Naive thymus-derived CD4-positive, alpha-beta T cell (primary cell): ENCODE data around the gene PI4KA. TPM values are rescaled to one million over a fixed set of nuclear protein-coding genes. Genes with fewer than 3 reads are reported as not detected.

Experiments
- ATAC-seq: fragments of 150-1000 bp; cut with Tn5 transposase; 2 replicates; pipeline ENCODE4 v1.10.0; 2021; ENCODE audit warnings: mild to moderate bottlenecking, moderate library complexity
- CTCF ChIA-PET: fragments of 350-600 bp; sonication (Branson Sonifier 250); formaldehyde crosslinking; loops from one replicate; lab custom pipeline; 2021; ENCODE audit warnings: antibody characterized with exemption; lab: Charles Lee
- POLR2A ChIA-PET: fragments of 350-600 bp; sonication (Branson Sonifier 250); formaldehyde crosslinking; loops from one replicate; lab custom pipeline; 2021; ENCODE audit warnings: antibody characterized with exemption, inconsistent platforms; lab: Charles Lee
- DNase-seq, 9 donors: peaks; one replicate each; pipeline versions ENCODE4 v3.0.0 to v3.0.0-alpha.2; 2020 to 2022; ENCODE audit warnings: mixed read lengths in 1 of 9
- H3K27ac ChIP-seq: one replicate; pipeline ENCODE4 v1.7.0; 2013; ENCODE audit warnings: mild to moderate bottlenecking, low read depth, low read length, moderate library complexity
- H3K27me3 ChIP-seq, 2 donors: one replicate each; pipeline ENCODE4 v1.7.0; 2013; ENCODE audit warnings: low read length in 2 of 2, mild to moderate bottlenecking in 2 of 2, moderate library complexity in 2 of 2; ENCODE audit not compliant: control insufficient read depth in 2 of 2, insufficient read depth in 2 of 2
- H3K36me3 ChIP-seq, 3 experiments: 1 replicate in 2 of 3; 2 replicates in 1 of 3; pipeline ENCODE4 v1.7.0; 2013; ENCODE audit warnings: low read length in 3 of 3, mild to moderate bottlenecking in 3 of 3, moderate library complexity in 1 of 3; ENCODE audit not compliant: insufficient read depth in 3 of 3, control insufficient read depth in 2 of 3
- H3K4me1 ChIP-seq, 2 donors: one replicate each; pipeline ENCODE4 v1.7.0; 2013; ENCODE audit warnings: low read length in 2 of 2, mild to moderate bottlenecking in 2 of 2, moderate library complexity in 1 of 2; ENCODE audit not compliant: control insufficient read depth in 2 of 2, insufficient read depth in 2 of 2
- H3K4me3 ChIP-seq: 2 replicates; pipeline ENCODE4 v1.7.0; 2013; ENCODE audit warnings: mild to moderate bottlenecking, low read length
- H3K9me3 ChIP-seq, 3 experiments: 1 replicate in 2 of 3; 2 replicates in 1 of 3; pipeline ENCODE4 v1.7.0; 2013; ENCODE audit warnings: low read length in 3 of 3; ENCODE audit not compliant: control insufficient read depth in 2 of 3
- H3K27ac Mint-ChIP-seq, 9 donors: one replicate each; pipeline ENCODE4 v1.8.0; 2020 to 2022; ENCODE audit warnings: mixed read lengths in 9 of 9, mild to moderate bottlenecking in 8 of 9, moderate library complexity in 5 of 9, inconsistent platforms in 2 of 9
- H3K27me3 Mint-ChIP-seq, 5 donors: one replicate each; pipeline ENCODE4 v1.8.0; 2021 to 2022; ENCODE audit warnings: mixed read lengths in 5 of 5, mild to moderate bottlenecking in 1 of 5
- H3K36me3 Mint-ChIP-seq, 5 donors: one replicate each; pipeline ENCODE4 v1.8.0; 2020 to 2022; ENCODE audit warnings: mixed read lengths in 5 of 5, mild to moderate bottlenecking in 3 of 5, inconsistent platforms in 1 of 5
- H3K4me1 Mint-ChIP-seq, 7 donors: one replicate each; pipeline ENCODE4 v1.8.0; 2020 to 2022; ENCODE audit warnings: mixed read lengths in 7 of 7, mild to moderate bottlenecking in 3 of 7, inconsistent platforms in 1 of 7
- H3K4me3 Mint-ChIP-seq, 10 donors: one replicate each; pipeline ENCODE4 v1.8.0; 2020 to 2022; ENCODE audit warnings: mild to moderate bottlenecking in 10 of 10, mixed read lengths in 10 of 10, moderate library complexity in 6 of 10, inconsistent platforms in 2 of 10
- H3K9me3 Mint-ChIP-seq, 11 donors: one replicate each; pipeline ENCODE4 v1.8.0; 2020 to 2022; ENCODE audit warnings: mixed read lengths in 11 of 11, mild to moderate bottlenecking in 4 of 11, inconsistent platforms in 1 of 11, moderate library complexity in 1 of 11
- intact Hi-C, 2 donors: fragments of 100-400 bp; cut with micrococcal nuclease; formaldehyde crosslinking; loops; one replicate each; pipeline ENCODE4 v1.15.1; 2023
- polyA plus RNA-seq, 2 donors: library from polyadenylated mRNA; unstranded; fragments of 300-500 nt; fragmentation: Illumina TruSeq; gene quantifications; one replicate each; pipeline ENCODE4 v1.2.3, GENCODE V29; 2021
- total RNA-seq, 6 experiments: library from RNA in 5 of 6; stranded (reverse) in 5 of 6; gene quantifications; 1 replicate in 5 of 6; 2 replicates in 1 of 6; pipeline ENCODE4 v1.2.3 and lab custom pipeline; 2021 to 2026

PI4KA gene
- total and polyA plus RNA-seq, 7 experiments from 2014 or later: 40.1 to 181 (median 156) TPM

DNA sequence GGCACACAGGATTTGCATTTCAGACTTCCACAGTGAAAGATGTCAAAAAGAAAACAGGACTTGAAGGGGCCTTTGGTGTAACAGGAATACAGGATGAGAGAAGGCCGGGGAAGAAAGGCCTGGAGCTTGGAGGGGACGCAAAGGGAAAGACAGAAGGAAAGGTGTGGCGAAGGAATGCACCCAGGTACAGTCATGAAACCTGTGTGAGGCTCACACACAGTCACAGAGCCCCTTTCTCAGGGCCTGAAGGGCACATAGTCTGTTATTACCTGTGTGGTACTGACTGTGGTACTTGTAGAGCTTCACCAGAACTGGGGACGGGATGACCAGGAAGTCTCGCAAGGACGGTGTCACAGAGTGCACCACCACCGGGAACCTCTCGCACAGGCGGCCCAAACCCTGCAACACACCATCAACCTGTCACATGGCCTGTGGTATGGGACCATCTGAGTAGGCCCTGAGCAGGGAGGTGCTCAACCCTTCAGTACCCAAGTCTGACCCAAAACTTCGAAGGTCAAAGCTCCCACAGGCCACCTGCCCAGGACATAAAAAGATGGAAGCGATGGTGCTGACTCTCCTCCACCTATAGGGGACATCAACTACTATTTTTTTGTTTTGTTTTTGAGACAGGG, 55.6 kb downstream of the PI4KA start:
- no peak overlapping the region for H3K4me3 Mint-ChIP-seq
- no peaks in the 10 kb centered on the region for H3K9me3 Mint-ChIP-seq
- no peak for DNase-seq
- intact Hi-C loops: loop anchor here in 1 of 2 donors (5.0 to 10.0 kb wide), 2 partner anchors 54 to 112 kb away; partner anchors contain the start of genes CRKL, PI4KA and SNAP29
- Histone ChIP-seq H3K27ac (no peak overlapping the region), H3K27me3 (no peaks in the 10 kb centered on the region), H3K36me3 (peaks cover 18 to 92% (median 41%) of the 10 kb centered on the region in 3 experiments), H3K4me1 (no peaks in the 10 kb centered on the region), H3K4me3 (no peak overlapping the region), H3K9me3 (no peaks in the 10 kb centered on the region)
- no peaks in the 10 kb centered on the region for H3K27me3 Mint-ChIP-seq
- POLR2A ChIA-PET: no interaction called here
- CTCF ChIA-PET: no interaction called here
- H3K4me1 Mint-ChIP-seq: no peaks in the 10 kb centered on the region
- ATAC-seq: no peak
- H3K36me3 Mint-ChIP-seq: peaks cover 15 to 72% (median 44%) of the 10 kb centered on the region in 5 donors
- no peak overlapping the region for H3K27ac Mint-ChIP-seq

- Histone ChIP-seq H3K4me1 (no peaks in the 10 kb centered on the region), H3K36me3 (peaks cover 19 to 94% (median 47%) of the 10 kb centered on the region in 3 experiments), H3K27me3 (no peaks in the 10 kb centered on the region), H3K27ac (no peak overlapping the region), H3K4me3 (no peak overlapping the region), H3K9me3 (no peaks in the 10 kb centered on the region)
- no peaks in the 10 kb centered on the region for H3K27me3 Mint-ChIP-seq
- no peak overlapping the region for H3K27ac Mint-ChIP-seq
- ATAC-seq (no peak), DNase-seq (no peak)
- H3K36me3 Mint-ChIP-seq: peaks cover 16 to 74% (median 42%) of the 10 kb centered on the region in 5 donors
- ChIA-PET CTCF (no interaction called here), POLR2A (no interaction called here)
- H3K4me3 Mint-ChIP-seq: no peak overlapping the region
- H3K4me1 Mint-ChIP-seq: no peaks in the 10 kb centered on the region
- no peaks in the 10 kb centered on the region for H3K9me3 Mint-ChIP-seq
- intact Hi-C loops: loop anchor here in 1 of 2 donors (5.0 to 10.0 kb wide), 2 partner anchors 55 to 112 kb away; partner anchors contain the start of genes CRKL, PI4KA and SNAP29
Measured at GRCh38 chr22:20802452-20802851, 56.2 kb downstream of the PI4KA start.

GRCh38 chr22:20799449-20799848, 59.2 kb downstream of the PI4KA start:
- POLR2A ChIA-PET: no interaction called here
- no peak for ATAC-seq
- CTCF ChIA-PET: interaction anchor here (0.6 kb wide), 1 partner anchor 227 kb away, joined by 3 read pairs; no protein-coding TSS in a partner anchor
- peaks cover 0 to 4% (median 0%) of the 10 kb centered on the region in 7 donors for H3K4me1 Mint-ChIP-seq
- DNase-seq: no peak
- peaks cover 23 to 74% (median 39%) of the 10 kb centered on the region in 5 donors for H3K36me3 Mint-ChIP-seq
- Histone ChIP-seq H3K36me3 (peaks cover 24 to 95% (median 51%) of the 10 kb centered on the region in 3 experiments), H3K27ac (no peak overlapping the region), H3K4me1 (no peaks in the 10 kb centered on the region), H3K9me3 (no peaks in the 10 kb centered on the region), H3K27me3 (no peaks in the 10 kb centered on the region), H3K4me3 (no peak overlapping the region)
- no peak overlapping the region for H3K27ac Mint-ChIP-seq
- no peaks in the 10 kb centered on the region for H3K27me3 Mint-ChIP-seq
- H3K4me3 Mint-ChIP-seq: no peak overlapping the region
- intact Hi-C loops: no loop called here
- no peaks in the 10 kb centered on the region for H3K9me3 Mint-ChIP-seq

DNA sequence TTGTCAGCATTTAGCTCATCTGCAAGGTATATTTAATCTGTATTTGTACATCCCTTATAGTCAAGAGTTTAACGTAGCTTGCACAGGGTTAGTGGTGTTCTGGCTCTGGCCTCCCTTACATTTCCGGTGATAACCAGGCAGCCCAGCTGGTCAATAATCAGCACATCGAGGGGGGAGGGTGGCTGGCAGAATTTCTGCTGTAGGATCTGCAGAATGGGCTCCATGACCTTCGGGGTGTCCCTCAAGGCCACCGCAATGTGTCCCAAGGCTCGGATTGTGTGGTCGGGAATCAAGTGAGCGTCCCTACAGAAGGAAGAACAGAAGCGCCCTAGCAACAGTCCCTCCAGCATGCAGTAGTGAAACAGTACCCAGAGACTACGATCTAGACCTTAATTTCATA, 59.6 kb downstream of the PI4KA start:
- H3K27ac Mint-ChIP-seq: no peak overlapping the region
- intact Hi-C loops: no loop called here
- no peak for DNase-seq
- H3K36me3 Mint-ChIP-seq: peaks cover 23 to 72% (median 35%) of the 10 kb centered on the region in 5 donors
- ATAC-seq: no peak
- Histone ChIP-seq H3K27me3 (no peaks in the 10 kb centered on the region), H3K9me3 (no peaks in the 10 kb centered on the region), H3K4me1 (no peaks in the 10 kb centered on the region), H3K27ac (no peak overlapping the region), H3K4me3 (no peak overlapping the region), H3K36me3 (peaks cover 24 to 95% (median 46%) of the 10 kb centered on the region in 3 experiments)
- no peaks in the 10 kb centered on the region for H3K27me3 Mint-ChIP-seq
- POLR2A ChIA-PET: no interaction called here
- no peaks in the 10 kb centered on the region for H3K9me3 Mint-ChIP-seq
- H3K4me1 Mint-ChIP-seq: peaks cover 0 to 8% (median 0%) of the 10 kb centered on the region in 7 donors
- CTCF ChIA-PET: no interaction called here
- no peak overlapping the region for H3K4me3 Mint-ChIP-seq

GRCh38 chr22:20798218-20798617, 60.4 kb downstream of the PI4KA start:
- H3K4me3 ChIP-seq: no peak overlapping the region
- Mint-ChIP-seq H3K4me1 (peaks cover 0 to 8% (median 0%) of the 10 kb centered on the region in 7 donors), H3K36me3 (peaks cover 23 to 66% (median 35%) of the 10 kb centered on the region in 5 donors), H3K27me3 (no peaks in the 10 kb centered on the region), H3K4me3 (no peak overlapping the region), H3K27ac (no peak overlapping the region), H3K9me3 (no peaks in the 10 kb centered on the region)
- H3K27ac ChIP-seq: no peak overlapping the region
- POLR2A ChIA-PET: no interaction called here
- H3K9me3 ChIP-seq: no peaks in the 10 kb centered on the region
- CTCF ChIA-PET: no interaction called here
- no peak for DNase-seq
- H3K4me1 ChIP-seq: no peaks in the 10 kb centered on the region
- peaks cover 21 to 95% (median 44%) of the 10 kb centered on the region in 3 experiments for H3K36me3 ChIP-seq
- no peak for ATAC-seq
- intact Hi-C loops: no loop called here
- H3K27me3 ChIP-seq: no peaks in the 10 kb centered on the region

DNA sequence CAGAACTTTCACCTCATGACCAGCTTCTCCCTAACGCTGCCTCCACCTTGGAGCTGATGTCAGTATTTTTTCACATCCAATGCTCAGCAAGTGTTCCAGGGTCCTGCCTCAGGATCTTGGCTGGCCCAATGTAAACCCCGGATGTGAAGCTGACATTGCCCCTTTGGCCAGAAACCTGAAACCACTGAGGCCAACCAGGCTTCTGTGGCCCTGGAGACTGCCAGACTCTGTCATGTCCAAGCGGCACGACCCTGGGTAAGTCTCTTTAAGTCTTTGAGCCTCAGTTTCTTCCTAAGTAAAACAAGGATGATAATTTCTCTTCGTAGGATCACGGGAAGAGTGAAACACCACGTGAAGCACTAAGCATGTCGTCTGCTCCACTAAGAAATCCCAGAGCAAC, 61.9 kb downstream of the PI4KA start:
- peaks cover 19 to 92% (median 36%) of the 10 kb centered on the region in 3 experiments for H3K36me3 ChIP-seq
- no peak overlapping the region for H3K4me3 ChIP-seq
- H3K36me3 Mint-ChIP-seq: peaks cover 27 to 64% (median 37%) of the 10 kb centered on the region in 5 donors
- POLR2A ChIA-PET: no interaction called here
- CTCF ChIA-PET: no interaction called here
- no peak for ATAC-seq
- no peak for DNase-seq
- no peak overlapping the region for H3K27ac Mint-ChIP-seq
- H3K9me3 Mint-ChIP-seq: no peaks in the 10 kb centered on the region
- H3K27ac ChIP-seq: no peak overlapping the region
- no peaks in the 10 kb centered on the region for H3K4me1 ChIP-seq
- no peak overlapping the region for H3K4me3 Mint-ChIP-seq
- H3K27me3 ChIP-seq: no peaks in the 10 kb centered on the region
- H3K27me3 Mint-ChIP-seq: no peaks in the 10 kb centered on the region
- intact Hi-C loops: no loop called here
- H3K9me3 ChIP-seq: no peaks in the 10 kb centered on the region
- peaks cover 0 to 8% (median 0%) of the 10 kb centered on the region in 7 donors for H3K4me1 Mint-ChIP-seq
